HG03060 (cell line): ENCODE results near the gene C17orf107.
"Not testable (repeated sequence)": the region's sequence is repeated elsewhere in the genome, so short reads cannot be mapped to it uniquely, and the experiment has no call there.

Experiments
- ATAC-seq: cut with Tn5 transposase; IDR thresholded peaks from one replicate; pipeline ENCODE4 v1.9.1; 2021; ENCODE audit warnings: low read depth, moderate number of reproducible peaks; ENCODE audit not compliant: unreplicated experiment

Gene C17orf107

DNA sequence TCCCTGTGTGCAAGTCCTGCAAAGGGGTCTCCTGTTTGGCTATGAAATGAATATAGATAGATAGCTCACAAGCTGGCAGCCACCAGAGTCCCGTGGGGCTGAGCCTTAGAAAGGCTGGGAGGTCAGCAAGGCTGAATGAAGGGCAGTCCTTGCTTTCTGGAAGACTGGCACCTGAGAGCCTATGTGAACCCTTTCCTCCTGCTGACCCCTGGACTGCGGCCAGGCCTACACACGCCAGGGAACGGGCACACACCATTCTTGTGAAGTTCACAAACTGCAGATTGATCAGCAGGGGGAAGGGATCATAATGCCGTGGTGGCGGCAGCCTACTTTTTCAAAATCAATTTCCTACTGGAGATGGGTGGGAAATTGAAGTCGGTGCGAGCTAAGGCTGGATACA lies 985 bp upstream of the C17orf107 start:
- ATAC-seq = no peak

DNA sequence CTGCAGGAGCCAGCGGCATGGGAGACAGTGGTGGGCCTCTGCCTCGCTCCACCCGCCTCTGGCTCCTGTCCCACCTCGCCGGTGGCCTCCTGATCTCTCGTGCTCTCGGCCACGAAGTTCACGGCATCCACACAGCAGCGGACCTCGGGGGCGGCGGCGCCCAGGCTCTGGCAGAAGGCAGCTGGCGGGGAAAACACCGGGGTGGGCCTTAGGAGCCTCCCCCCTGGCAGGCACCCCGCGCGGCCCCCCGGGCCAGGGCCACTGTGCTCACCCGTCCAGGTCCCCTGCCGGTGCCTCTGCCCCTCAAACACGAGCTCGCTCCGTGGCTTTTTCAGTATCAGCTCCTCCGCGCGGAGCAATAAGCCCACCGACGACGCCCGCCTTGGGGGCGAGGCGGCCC lies 409 bp upstream of the C17orf107 start:
- no peak for ATAC-seq

DNA sequence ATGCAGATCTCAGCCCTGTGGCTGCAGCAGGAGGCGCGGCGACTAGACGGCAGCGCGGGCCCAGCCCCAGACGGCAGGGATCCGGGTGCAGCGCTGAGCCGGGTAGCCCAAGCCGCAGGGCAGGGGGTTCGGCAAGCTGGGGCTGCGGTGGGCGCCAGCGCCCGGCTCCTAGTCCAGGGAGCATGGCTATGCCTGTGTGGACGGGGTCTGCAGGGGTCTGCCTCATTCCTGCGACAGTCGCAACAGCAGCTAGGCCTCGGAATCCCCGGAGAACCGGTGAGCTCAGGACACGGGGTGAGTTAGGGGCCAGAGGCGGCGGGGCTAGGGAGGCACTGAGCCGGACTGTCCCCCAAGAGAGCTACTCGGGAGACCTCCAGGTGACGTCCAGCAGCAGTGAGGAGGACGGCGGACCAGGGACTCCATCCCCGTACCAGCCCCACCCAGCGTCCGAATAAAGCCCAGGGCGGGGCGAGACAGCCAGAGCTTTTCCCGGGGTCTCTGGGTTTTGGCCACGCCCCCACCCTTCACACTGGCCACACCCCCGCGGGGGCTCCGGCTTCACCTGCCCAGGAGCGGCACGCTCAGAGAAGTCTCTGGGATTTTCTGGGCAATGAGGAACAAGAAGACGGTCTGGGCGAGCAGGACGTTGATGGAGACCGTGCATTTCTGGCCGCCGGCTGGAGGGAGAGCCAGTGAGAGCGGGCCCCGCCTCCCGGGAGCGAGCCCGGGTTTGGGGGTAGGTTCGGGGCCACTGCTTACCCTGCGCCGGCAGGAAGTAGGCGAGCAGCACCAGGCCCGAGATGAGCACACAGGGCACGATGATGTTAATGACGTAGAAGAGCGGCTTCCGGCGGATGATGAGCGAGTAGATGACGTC lies 1.1 kb downstream of the C17orf107 start:
- no peak for ATAC-seq

DNA sequence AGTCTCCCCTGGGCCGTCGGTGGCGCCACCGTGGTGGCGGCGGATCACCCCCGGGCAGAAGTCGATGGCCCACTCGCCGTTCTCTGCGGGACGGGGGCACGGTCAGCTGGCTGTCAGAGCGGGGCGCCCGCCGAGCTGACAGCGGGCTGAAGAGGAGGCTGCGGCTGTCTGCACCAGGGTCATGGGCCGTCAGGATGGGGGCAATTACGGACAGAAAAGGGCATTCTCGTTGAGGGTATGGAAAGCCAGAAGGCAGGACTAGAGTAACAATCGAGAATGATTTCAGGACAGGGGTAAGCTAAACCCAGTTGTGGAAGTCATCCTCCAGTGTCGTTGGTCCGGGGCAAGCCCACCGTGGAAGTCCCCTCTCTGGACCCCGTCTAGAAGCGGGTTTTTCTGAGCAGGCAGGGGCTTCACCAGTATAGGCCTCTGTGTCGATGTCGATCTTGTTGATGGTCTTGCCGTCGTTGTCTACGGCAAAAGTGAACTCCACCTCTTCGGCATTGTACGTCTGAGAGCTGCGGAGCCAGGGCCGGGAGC lies 1.8 kb downstream of the C17orf107 start:
- ATAC-seq = no peak

DNA sequence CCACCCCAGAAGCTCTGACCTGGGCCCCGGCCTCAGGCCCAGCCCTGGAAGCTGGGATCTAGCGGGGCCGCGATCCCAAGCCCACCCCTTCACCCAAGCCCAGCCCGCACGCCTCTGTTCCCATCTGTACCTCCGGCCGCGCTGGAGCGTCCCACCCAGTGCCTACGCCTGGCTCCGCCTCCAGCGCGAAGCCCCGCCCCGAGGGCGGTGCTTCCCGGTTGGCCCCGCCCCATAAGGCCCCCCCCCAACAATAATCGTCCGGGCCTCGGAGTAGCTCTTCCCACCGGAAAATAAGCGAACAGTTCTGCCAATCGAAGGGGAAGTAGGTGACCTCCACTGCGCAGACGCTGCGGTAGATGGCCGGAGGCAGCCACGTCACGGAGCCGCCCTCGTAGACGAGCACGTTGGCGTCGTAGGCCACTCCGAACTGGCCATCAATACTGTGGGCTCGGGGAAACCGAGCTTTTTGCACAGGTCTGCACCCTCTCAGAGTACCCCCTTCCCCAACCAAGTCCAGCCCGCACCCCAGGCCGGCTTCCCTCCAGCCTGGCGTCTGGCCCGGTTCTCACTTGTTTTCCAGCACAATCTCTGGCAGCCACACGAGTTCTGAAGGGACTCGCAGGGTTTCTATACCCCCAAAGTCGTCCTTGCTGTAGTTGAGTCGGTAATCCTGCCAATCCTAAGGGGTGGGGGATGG lies 2.5 kb downstream of the C17orf107 start:
- ATAC-seq = no peak

DNA sequence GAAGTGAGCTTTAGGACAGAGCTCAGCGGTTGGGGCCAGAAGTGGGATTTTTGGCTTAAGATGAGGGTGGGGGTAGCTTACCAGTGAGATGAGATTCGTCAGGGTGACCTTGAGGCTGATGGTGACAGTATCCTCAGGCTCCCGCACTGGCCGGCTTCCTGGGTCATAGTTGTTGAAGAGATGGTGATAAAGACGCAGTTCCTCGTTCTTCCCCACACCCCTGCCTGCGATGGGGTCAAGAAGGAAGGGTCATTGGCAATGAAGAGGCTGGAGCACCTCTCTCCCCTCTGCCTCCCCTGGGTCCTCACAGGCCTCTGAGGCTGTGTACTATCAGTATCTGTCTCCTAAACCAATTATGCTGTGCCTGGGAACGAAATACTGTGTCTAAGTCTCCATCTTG lies 3.2 kb downstream of the C17orf107 start:
- ATAC-seq = no peak

DNA sequence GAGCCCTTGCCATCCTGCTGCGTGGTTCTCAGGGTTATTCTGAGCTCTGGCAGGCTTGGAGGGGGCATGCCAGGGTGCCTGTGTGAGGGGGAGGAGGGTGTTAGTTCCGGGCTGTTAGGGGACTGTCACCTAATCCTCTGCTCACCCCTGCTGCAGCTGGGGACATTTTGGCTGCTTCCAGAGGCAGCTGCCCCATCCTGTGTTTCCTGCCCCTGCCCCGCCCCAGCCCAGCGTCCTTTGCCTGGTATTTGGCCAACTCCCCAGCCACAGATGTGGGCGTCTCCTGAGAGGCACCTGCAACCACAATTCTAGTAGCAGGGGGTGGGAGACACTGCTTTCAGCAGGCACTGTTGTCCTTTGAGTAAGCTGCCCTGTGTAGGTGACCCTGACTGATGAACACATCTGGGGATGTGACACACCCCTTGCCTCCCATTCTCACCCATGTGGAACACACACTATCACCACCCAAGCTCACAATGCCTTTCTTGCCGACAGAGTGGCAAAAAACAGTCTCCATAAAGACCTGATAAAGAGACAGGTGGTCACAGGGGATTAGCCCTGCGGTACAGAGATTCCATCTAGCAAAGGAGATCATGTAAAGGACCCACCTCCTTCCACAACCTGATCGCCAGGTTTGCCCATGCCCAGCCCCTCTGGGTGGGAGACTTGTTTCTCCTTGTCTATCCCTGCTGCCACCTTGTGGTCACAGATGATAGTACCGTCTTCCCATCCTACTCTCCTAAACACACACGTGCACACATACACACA lies 3.9 kb downstream of the C17orf107 start, which contains the start of gene CHRNE:
Gene CHRNE, minus strand, starts transcription at position 48 of the 768 bp plus-strand sequence. Its CDS starts 35 bp downstream, at position 13.
- no peak for ATAC-seq

DNA sequence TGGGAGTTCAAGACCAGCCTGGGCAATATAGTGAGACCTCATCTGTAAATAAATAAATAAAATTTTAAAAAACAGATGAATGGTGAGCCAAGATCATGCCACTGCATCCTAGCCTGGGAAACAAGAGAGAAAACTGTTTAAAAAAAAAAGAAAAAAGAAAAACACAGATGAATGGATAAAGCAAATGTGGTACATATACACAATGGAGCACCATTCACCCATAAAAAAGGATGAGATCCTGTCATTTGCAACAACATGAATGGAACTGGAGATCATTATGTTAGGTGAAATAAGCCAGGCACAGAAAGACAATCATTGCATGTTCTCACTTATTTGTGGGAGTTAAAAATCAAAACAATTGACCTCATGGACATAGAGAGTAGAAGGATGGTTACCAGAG lies 7.3 kb downstream of the C17orf107 start:
- not testable (repeated sequence) for ATAC-seq

DNA sequence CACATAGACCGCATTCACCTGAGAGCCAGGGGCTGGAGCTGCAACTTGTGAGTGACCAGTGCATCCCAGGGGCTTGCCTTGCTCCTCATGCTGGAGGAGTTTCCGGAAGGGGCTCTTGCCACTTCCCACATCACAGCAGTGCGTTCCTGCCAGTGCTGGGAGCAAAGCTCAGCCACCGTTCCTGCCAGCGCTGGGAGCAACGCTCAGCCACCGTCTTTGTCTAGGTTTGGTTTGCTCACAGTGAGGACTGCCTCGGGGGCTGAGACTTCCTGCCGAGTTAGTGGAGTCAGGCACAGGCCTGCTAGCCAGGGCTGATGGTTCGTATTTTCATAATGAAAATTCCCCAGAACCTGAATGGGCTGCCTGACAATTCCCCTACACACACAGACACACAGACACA lies 9.0 kb downstream of the C17orf107 start:
- no peak for ATAC-seq

DNA sequence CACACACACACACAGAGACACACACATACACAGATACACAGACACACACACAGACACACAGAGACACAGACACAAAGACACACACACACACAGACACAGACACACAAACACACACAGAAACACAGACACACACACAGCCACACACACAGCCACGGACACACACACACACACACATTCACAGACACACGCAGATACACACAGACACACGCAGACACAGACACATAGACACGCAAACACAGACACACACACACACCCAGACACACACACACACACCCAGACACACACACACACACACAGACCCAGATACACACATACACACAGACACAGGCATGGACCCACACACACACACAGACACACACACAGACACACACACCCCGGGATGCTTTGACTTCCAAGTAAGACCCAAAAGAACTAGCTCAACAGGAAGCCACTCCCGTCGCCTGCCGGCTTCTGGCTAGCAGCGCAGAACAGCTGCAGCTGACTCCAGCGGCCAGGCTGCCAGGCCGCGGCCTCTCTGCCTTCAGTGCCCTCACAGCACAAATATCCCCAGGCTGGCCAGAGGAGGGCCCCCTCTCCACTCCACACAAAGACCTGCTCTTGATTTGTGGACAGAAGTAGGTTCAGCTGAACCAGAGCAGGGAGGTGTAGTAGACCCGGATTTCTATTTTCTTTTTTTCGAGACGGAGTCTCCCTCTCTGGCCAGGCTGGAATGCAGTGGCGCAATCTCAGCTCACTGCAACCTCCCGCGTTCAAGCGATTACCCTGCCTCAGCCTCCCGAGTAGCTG lies 9.6 kb downstream of the C17orf107 start:
- ATAC-seq = no peak

DNA sequence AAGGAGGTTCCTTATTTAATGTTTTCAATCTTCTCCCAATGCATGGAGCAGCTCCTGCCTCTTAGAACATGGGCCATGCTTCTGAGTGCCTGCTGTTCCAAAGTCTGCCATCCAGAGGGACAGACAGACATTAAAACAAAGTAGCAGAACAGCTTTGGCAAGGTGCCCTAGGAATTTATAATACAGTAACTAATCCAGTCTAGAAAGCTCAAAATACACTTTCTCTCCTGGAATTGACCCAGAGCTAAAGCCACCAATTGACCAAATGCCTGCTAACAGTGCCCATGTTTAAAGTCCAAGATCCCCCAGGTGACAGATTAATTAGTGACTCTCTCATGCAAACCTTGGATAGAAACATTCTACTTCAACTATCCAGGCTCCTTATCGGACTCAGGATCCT lies 14.7 kb downstream of the C17orf107 start:
- no peak for ATAC-seq

DNA sequence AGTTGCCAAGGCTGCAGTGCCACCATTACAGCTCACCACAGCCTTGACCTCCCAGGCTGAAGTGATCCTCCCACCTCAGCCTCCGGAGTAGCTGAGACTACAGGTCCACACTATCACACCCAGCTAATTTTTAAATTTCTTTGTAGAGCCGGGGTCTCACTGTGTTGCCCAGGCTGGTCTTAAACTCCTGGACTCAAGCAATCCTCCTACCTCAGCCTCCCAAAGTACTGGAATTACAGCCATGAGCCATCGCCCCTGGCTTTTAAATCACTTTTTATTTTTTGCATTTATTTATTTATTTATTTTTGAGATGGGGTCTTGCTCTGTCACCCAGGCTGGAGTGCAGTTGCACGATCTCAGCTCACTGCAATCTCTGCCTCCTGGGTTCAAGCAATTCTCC lies 15.2 kb downstream of the C17orf107 start:
- ATAC-seq = not testable (repeated sequence)

DNA sequence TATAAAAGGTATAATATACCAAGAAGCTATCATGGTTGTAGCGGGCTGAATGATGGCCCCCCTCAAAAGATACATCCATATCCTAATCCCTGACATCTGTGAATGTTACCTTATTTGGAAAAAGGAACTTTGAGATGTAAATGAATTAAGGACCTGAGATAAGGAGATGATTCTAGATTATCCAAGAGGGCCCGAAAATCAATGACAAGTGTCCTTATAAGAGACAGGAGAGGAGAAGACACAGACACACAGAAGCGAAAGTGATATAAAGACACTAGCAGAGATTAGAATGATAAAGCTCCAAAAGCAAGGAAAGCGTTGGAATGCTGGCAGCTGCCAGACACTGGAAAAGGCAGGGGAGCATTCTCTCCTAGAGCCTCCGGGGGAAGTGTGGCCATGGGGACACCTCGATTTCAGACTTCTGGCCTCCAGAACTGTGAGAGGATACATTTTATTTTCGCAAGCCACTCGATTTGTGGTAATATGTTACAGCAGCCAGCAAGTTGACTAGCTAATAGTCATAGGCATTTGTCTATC lies 20.2 kb downstream of the C17orf107 start:
- ATAC-seq = no peak

DNA sequence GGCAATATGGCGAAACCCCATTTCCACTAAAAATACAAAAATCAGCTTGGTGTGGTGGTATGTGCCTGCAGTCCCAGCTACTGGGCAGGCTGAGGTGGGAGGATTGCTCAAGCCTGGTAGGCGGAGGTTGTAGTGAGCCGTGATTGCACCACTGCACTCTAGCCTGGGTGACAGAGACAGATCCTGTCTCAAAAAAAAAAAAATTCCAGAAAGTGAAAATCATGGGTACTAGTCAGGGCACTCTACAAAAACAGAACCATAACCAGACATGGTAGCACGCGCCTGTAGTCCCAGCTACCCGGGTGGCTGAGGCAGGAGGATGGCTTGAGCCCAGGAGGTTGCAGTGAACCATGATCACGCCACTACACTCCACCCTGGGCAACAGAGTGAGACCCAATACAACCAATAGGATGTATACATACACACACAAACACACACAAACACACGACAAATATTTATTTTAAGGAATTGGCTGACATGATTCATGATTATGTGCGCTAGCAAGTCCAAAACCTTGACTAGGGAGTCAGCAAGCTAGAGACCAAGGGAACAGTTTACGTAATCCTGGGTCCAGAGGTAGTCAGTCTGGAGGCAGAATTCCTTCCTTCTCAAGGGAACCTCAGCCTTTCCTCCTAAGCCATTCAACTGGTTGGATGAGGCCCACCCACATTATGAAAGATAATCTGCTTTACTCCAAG lies 21.2 kb downstream of the C17orf107 start:
- ATAC-seq = no peak

DNA sequence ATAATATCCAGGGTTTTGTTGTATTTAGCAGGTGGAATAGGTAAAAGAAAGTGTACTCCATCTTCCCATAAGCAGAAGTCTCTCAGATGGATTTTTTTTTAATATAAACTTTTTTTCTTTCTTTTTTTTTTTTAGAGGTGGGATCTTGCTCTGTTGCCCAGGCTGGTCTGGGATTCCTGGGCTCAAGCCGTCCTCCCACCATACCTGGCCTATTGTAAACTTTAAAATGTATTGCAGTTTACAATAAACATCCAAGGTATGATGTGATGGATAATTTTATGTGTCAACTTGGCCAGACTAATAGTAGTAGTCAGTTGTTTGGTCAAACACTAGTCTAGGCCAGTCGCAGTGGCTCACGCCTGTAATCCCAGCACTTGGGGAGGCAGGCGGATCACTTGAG lies 22.0 kb downstream of the C17orf107 start:
- ATAC-seq = no peak

DNA sequence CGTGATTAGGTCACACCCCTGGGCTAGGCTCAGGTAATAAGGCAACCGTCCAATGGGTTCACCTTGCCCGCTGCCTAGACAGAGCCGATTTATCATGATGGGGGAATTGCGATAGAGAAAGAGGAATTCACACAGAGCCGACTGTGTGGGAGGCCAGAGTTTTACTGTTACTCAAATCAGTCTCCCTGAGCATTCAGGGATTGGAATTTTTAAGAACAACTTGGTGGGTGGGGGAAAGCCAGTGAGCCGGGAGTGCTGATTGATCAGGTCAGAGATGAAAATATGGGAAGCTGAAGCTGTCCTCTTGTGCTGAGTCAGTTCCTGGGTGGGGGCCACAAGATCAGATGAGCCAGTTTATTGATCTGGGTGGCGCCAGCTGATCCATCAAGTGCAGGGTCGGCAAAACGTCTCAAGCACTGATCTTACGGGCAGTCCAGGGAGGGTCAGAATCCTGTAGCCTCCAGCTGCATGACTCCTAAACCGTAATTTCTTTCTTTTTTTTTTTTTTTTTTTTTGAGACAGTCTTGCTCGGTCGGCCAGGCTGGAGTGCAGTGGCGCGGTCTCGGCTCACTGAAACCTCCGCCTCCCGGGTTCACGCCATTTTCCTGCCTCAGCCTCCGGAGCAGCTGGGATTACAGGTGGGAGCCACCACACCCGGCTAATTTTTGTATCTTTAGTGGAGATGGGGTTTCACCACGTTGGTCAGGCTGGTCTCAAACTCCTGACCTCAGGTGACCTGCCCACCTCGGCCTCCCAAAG lies 27.4 kb downstream of the C17orf107 start:
- ATAC-seq = not testable (repeated sequence)

DNA sequence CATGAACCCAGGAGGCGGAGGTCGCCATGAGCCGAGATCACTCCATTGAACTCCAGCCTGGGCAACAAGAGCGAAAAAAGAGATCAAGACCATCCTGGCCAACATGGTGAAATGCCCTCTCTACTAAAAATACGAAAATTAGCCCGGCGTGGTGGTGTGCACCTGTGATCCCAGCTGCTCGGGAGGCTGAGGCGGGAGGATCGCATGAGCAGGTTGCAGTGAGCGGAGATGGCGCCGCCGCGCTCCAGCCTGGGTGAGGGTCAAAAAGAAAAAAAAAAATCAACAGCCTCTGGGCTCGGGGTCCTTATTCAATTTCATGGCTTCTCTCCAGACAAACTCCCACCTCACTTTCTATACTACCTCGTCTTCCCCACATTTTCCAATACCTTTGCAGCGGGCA lies 29.5 kb downstream of the C17orf107 start:
- ATAC-seq = no peak

DNA sequence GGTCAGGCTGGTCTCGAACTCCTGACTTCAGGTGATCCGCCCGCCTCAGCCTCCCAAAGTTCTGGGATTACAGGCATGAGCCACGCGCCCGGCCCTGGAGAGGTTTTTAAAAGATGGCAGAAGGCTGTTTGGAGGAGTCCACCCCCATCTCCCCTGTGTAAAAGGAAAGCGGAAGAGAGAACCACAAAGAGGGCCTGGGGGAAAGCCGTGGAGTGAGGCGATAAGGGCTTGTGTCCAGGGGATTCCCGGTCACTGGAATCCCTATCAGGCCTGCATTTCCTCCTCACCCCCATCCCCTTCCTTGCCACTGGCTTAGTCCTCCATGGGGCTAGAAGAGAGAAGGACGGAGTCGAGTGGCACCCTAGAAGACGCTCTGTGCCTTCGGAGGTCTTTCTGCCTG lies 32.6 kb downstream of the C17orf107 start, which contains the start of gene GP1BA:
Gene GP1BA, plus strand, starts transcription at position 315 of the 400 bp plus-strand sequence. CDS start 328 bp downstream, outside the sequence.
- ATAC-seq = no peak
